Measurements from ENCODE around the gene MAP2K6. TPM values are rescaled to one million over a fixed set of nuclear protein-coding genes. Genes with fewer than 3 reads are reported as not detected.

MAP2K6 gene
- total and polyA plus RNA-seq, 4 donors, result 2.2 to 14.4 (median 7.6) TPM

GRCh38 chr17:69451416-69452394 lies 37.2 kb downstream of the MAP2K6 start:
- WGBS, 2 donors, result 93 to 94% methylated on average over 8 of the region's 8 CpGs
- no peaks in the 10 kb centered on the region for H3K9me3 ChIP-seq (ENCODE audit: control insufficient read depth in 4 of 4, insufficient read depth in 3 of 4, low read length in 3 of 4)
- ATAC-seq (ENCODE audit: insufficient read depth, low FRiP score) (no peak), DNase-seq (no peak)
- H3K9ac ChIP-seq (ENCODE audit: insufficient read depth in 1 of 2, low read length in 2 of 2), result no peak overlapping the region
- no peak overlapping the region for H3K4me3 ChIP-seq
- H3K36me3 ChIP-seq (ENCODE audit: control insufficient read depth in 4 of 4, insufficient read depth in 4 of 4, low read length in 4 of 4), result no peaks in the 10 kb centered on the region
- H3K4me1 ChIP-seq (ENCODE audit: control insufficient read depth in 5 of 5, insufficient read depth in 5 of 5, low read length in 5 of 5), result peaks cover 0 to 15% (median 4%) of the 10 kb centered on the region in 5 donors
- no peak overlapping the region for H3K27ac ChIP-seq (ENCODE audit: low read depth in 1 of 2, low read length in 1 of 2)
- H3K27me3 ChIP-seq (ENCODE audit: control insufficient read depth in 3 of 3, insufficient read depth in 3 of 3, low read length in 2 of 3), result no peaks in the 10 kb centered on the region
- TF ChIP-seq, protein P1, sequence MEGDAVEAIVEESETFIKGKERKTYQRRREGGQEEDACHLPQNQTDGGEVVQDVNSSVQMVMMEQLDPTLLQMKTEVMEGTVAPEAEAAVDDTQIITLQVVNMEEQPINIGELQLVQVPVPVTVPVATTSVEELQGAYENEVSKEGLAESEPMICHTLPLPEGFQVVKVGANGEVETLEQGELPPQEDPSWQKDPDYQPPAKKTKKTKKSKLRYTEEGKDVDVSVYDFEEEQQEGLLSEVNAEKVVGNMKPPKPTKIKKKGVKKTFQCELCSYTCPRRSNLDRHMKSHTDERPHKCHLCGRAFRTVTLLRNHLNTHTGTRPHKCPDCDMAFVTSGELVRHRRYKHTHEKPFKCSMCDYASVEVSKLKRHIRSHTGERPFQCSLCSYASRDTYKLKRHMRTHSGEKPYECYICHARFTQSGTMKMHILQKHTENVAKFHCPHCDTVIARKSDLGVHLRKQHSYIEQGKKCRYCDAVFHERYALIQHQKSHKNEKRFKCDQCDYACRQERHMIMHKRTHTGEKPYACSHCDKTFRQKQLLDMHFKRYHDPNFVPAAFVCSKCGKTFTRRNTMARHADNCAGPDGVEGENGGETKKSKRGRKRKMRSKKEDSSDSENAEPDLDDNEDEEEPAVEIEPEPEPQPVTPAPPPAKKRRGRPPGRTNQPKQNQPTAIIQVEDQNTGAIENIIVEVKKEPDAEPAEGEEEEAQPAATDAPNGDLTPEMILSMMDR (IDR thresholded peaks at IDR 0.05; ENCODE audit: control extremely low read depth, extremely low read depth), result no peak

DNA sequence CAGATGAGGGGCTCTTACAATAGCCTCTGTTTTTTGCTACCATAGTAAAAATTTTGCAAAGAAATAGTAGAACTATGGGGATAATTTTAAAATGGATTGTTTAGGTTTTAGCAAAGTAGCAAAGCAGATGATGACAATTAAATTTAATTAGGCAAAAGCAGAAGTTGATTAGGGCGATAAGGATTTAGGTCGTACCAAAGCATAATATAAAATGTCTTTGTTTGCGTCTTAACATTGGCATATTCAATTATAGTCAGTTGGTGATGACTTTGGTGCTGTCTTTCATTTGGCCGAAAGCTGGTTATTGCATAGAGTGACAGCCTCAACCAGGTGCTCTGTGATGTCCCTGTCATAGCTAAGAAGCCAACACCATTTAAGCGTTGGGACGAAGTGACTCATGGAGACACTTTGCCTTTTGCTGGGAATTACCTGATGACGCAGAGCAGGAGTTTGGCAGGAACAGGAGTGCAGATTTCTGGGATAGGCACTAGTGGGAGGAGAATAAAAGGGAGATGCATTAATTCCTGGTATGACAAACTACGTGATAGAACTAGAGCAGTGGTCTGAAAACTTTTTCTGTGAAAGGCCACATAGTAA lies 38.3 kb downstream of the MAP2K6 start:
- no peak overlapping the region for H3K4me3 ChIP-seq
- WGBS, 2 donors, result 96 to 98% methylated on average over 8 of the region's 8 CpGs
- no peak overlapping the region for H3K27ac ChIP-seq (ENCODE audit: low read depth in 1 of 2, low read length in 1 of 2)
- no peaks in the 10 kb centered on the region for H3K27me3 ChIP-seq (ENCODE audit: control insufficient read depth in 3 of 3, insufficient read depth in 3 of 3, low read length in 2 of 3)
- DNase-seq (no peak), ATAC-seq (ENCODE audit: insufficient read depth, low FRiP score) (no peak)
- no peak overlapping the region for H3K9ac ChIP-seq (ENCODE audit: insufficient read depth in 1 of 2, low read length in 2 of 2)
- H3K4me1 ChIP-seq (ENCODE audit: control insufficient read depth in 5 of 5, insufficient read depth in 5 of 5, low read length in 5 of 5), result peaks cover 0 to 12% (median 4%) of the 10 kb centered on the region in 5 donors
- no peaks in the 10 kb centered on the region for H3K9me3 ChIP-seq (ENCODE audit: control insufficient read depth in 4 of 4, insufficient read depth in 3 of 4, low read length in 3 of 4)
- TF ChIP-seq, protein P1 (IDR thresholded peaks at IDR 0.05; ENCODE audit: control extremely low read depth, extremely low read depth), result no peak
- H3K36me3 ChIP-seq (ENCODE audit: control insufficient read depth in 4 of 4, insufficient read depth in 4 of 4, low read length in 4 of 4), result peaks cover 0 to 2% (median 0%) of the 10 kb centered on the region in 4 donors

GRCh38 chr17:69454051-69454450 lies 39.6 kb downstream of the MAP2K6 start:
- no peak for ATAC-seq (ENCODE audit: insufficient read depth, low FRiP score)
- Histone ChIP-seq H3K9ac (ENCODE audit: insufficient read depth in 1 of 2, low read length in 2 of 2) (no peak overlapping the region), H3K36me3 (ENCODE audit: control insufficient read depth in 4 of 4, insufficient read depth in 4 of 4, low read length in 4 of 4) (peaks cover 0 to 2% (median 0%) of the 10 kb centered on the region in 4 donors), H3K27ac (ENCODE audit: low read depth in 1 of 2, low read length in 1 of 2) (no peak overlapping the region), H3K4me3 (no peak overlapping the region), H3K9me3 (ENCODE audit: control insufficient read depth in 4 of 4, insufficient read depth in 3 of 4, low read length in 3 of 4) (no peaks in the 10 kb centered on the region), H3K27me3 (ENCODE audit: control insufficient read depth in 3 of 3, insufficient read depth in 3 of 3, low read length in 2 of 3) (no peaks in the 10 kb centered on the region), H3K4me1 (ENCODE audit: control insufficient read depth in 5 of 5, insufficient read depth in 5 of 5, low read length in 5 of 5) (no peaks in the 10 kb centered on the region)
- DNase-seq, result no peak
- TF ChIP-seq, protein P1 (IDR thresholded peaks at IDR 0.05; ENCODE audit: control extremely low read depth, extremely low read depth), result no peak
- WGBS, 2 donors, result 65 to 79% methylated on average over 4 of the region's 4 CpGs

Data from lung (tissue), 12 donors.